ENCODE data around the gene ALB. TPM values are rescaled to one million over a fixed set of nuclear protein-coding genes. Genes with fewer than 3 reads are reported as not detected.

The ALB gene
- total and polyA plus RNA-seq, 2 experiments from 2014 or later = not detected

GRCh38 chr4:73417342-73417741 lies 13.3 kb downstream of the ALB start:
- no peak overlapping the region for H3K9ac ChIP-seq

GRCh38 chr4:73417973-73418372 lies 13.9 kb downstream of the ALB start:
- Histone ChIP-seq H3K79me2 (ENCODE audit: insufficient read depth) (no peaks in the 10 kb centered on the region), H3K9me2 (ENCODE audit: insufficient read depth) (no peaks in the 10 kb centered on the region), H3K27me3 (replicated peaks; ENCODE audit: insufficient read depth) (peaks cover 7% of the 10 kb centered on the region), H3F3A (ENCODE audit: insufficient read depth) (no peaks in the 10 kb centered on the region), H3K9ac (no peak overlapping the region), H3K4me3 (no peak overlapping the region), H4K20me1 (ENCODE audit: insufficient read depth) (no peaks in the 10 kb centered on the region), H3K9me3 (ENCODE audit: low read depth) (no peaks in the 10 kb centered on the region), H3K4me2 (ENCODE audit: unreplicated experiment) (no peak overlapping the region), H3K36me3 (ENCODE audit: low read depth) (no peaks in the 10 kb centered on the region), H3K27ac (no peak overlapping the region), H2AFZ (no peak overlapping the region), H3K4me1 (ENCODE audit: insufficient read depth) (no peaks in the 10 kb centered on the region)
- 40 to 46% methylated on average over 6 of the region's 6 CpGs for WGBS, 2 experiments (ENCODE audit: low coverage in 1 of 2, low lambda C conversion rate in 2 of 2, missing lambda C conversion rate in 2 of 2)
- peak; percentile 14 for DNase-seq
- TF ChIP-seq EZH2phosphoT487 (IDR thresholded peaks at IDR 0.05; ENCODE audit: insufficient read depth, low read depth) (no peak), EZH2 (IDR thresholded peaks at IDR 0.05; ENCODE audit: insufficient read depth, poor library complexity, severe bottlenecking) (no peak)
- in situ Hi-C loops (cut with MboI) = no loop called here

More at GRCh38 chr4:73417342-73417741, 13.3 kb downstream of the ALB start:
- Histone ChIP-seq H3K36me3 (ENCODE audit: low read depth) (no peaks in the 10 kb centered on the region), H3K4me2 (ENCODE audit: unreplicated experiment) (no peak overlapping the region), H3K9me3 (ENCODE audit: low read depth) (no peaks in the 10 kb centered on the region), H3F3A (ENCODE audit: insufficient read depth) (no peaks in the 10 kb centered on the region), H3K27ac (no peak overlapping the region), H3K79me2 (ENCODE audit: insufficient read depth) (no peaks in the 10 kb centered on the region), H4K20me1 (ENCODE audit: insufficient read depth) (no peaks in the 10 kb centered on the region), H3K27me3 (replicated peaks; ENCODE audit: insufficient read depth) (peaks cover 7% of the 10 kb centered on the region), H3K9me2 (ENCODE audit: insufficient read depth) (no peaks in the 10 kb centered on the region), H2AFZ (no peak overlapping the region), H3K4me3 (no peak overlapping the region), H3K4me1 (ENCODE audit: insufficient read depth) (no peaks in the 10 kb centered on the region)
- TF ChIP-seq EZH2phosphoT487 (IDR thresholded peaks at IDR 0.05; ENCODE audit: insufficient read depth, low read depth) = no peak
- no peak for TF ChIP-seq EZH2 (IDR thresholded peaks at IDR 0.05; ENCODE audit: insufficient read depth, poor library complexity, severe bottlenecking)
- WGBS, 2 experiments (ENCODE audit: low coverage in 1 of 2, low lambda C conversion rate in 2 of 2, missing lambda C conversion rate in 2 of 2) = 39 to 56% methylated on average over 2 of the region's 2 CpGs
- in situ Hi-C loops (cut with MboI) = no loop called here
- DNase-seq = no peak

- in situ Hi-C loops (cut with MboI) = no loop called here
- DNase-seq = no peak
These were observed 14.6 kb downstream of the ALB start for GRCh38 chr4:73418677-73419076.

GRCh38 chr4:73419106-73420038 lies 15.3 kb downstream of the ALB start:
- Histone ChIP-seq H3K9me3 (ENCODE audit: low read depth) (no peaks in the 10 kb centered on the region), H3K4me2 (ENCODE audit: unreplicated experiment) (no peak overlapping the region), H3K27ac (no peak overlapping the region), H3F3A (ENCODE audit: insufficient read depth) (no peaks in the 10 kb centered on the region), H3K4me3 (no peak overlapping the region), H2AFZ (no peak overlapping the region), H3K79me2 (ENCODE audit: insufficient read depth) (no peaks in the 10 kb centered on the region), H3K36me3 (ENCODE audit: low read depth) (no peaks in the 10 kb centered on the region), H3K9me2 (ENCODE audit: insufficient read depth) (no peaks in the 10 kb centered on the region), H3K4me1 (ENCODE audit: insufficient read depth) (no peaks in the 10 kb centered on the region), H3K9ac (no peak overlapping the region), H4K20me1 (ENCODE audit: insufficient read depth) (no peaks in the 10 kb centered on the region), H3K27me3 (replicated peaks; ENCODE audit: insufficient read depth) (peaks cover 7% of the 10 kb centered on the region)
- WGBS, 2 experiments (ENCODE audit: low coverage in 1 of 2, low lambda C conversion rate in 2 of 2, missing lambda C conversion rate in 2 of 2) = 31% methylated on average over 7 of the region's 7 CpGs
- TF ChIP-seq EZH2phosphoT487 (IDR thresholded peaks at IDR 0.05; ENCODE audit: insufficient read depth, low read depth) (no peak), EZH2 (IDR thresholded peaks at IDR 0.05; ENCODE audit: insufficient read depth, poor library complexity, severe bottlenecking) (no peak)
- in situ Hi-C loops (cut with MboI) = no loop called here
- no peak for DNase-seq

More at GRCh38 chr4:73418677-73419076, 14.6 kb downstream of the ALB start:
- Histone ChIP-seq H4K20me1 (ENCODE audit: insufficient read depth) (no peaks in the 10 kb centered on the region), H3K4me1 (ENCODE audit: insufficient read depth) (no peaks in the 10 kb centered on the region), H3F3A (ENCODE audit: insufficient read depth) (no peaks in the 10 kb centered on the region), H3K9me2 (ENCODE audit: insufficient read depth) (no peaks in the 10 kb centered on the region), H3K27ac (no peak overlapping the region), H3K4me3 (no peak overlapping the region), H2AFZ (no peak overlapping the region), H3K9ac (no peak overlapping the region), H3K4me2 (ENCODE audit: unreplicated experiment) (no peak overlapping the region), H3K9me3 (ENCODE audit: low read depth) (no peaks in the 10 kb centered on the region), H3K36me3 (ENCODE audit: low read depth) (no peaks in the 10 kb centered on the region), H3K27me3 (replicated peaks; ENCODE audit: insufficient read depth) (peaks cover 7% of the 10 kb centered on the region), H3K79me2 (ENCODE audit: insufficient read depth) (no peaks in the 10 kb centered on the region)
- WGBS, 2 experiments (ENCODE audit: low coverage in 1 of 2, low lambda C conversion rate in 2 of 2, missing lambda C conversion rate in 2 of 2) = 4 to 30% methylated on average over 1 of the region's 1 CpG
- TF ChIP-seq EZH2 (IDR thresholded peaks at IDR 0.05; ENCODE audit: insufficient read depth, poor library complexity, severe bottlenecking) (no peak), EZH2phosphoT487 (IDR thresholded peaks at IDR 0.05; ENCODE audit: insufficient read depth, low read depth) (no peak)
